Posterior vena cava (tissue), 2 donors: ENCODE results near the gene EHD3. TPM values are rescaled to one million over a fixed set of nuclear protein-coding genes. Genes with fewer than 3 reads are reported as not detected.

Experiments
- DNase-seq: peaks from one replicate; pipeline ENCODE4 v3.0.0-alpha.2; 2020; ENCODE audit warnings: low spot score
- intact Hi-C, 2 donors: fragments of 100-400 bp; cut with DNase I; formaldehyde crosslinking; loops; one replicate each; pipeline versions ENCODE4 v1.14.1 to v1.14.2; 2022 to 2023
- total RNA-seq, 2 donors: library from RNA; stranded (reverse); fragmentation: NEBNext Ultra II Directional; extraction: Animal tissue kit (Norgen Biotek cat#: 25700); gene quantifications; one replicate each; pipeline ENCODE4 v1.2.1, GENCODE V29; 2021
- donor health status: DM: yes; HTN: yes; CAD: no.
- donor health status: DM: yes; HTN: yes; CAD: no.

EHD3 gene
- total RNA-seq, 2 donors from 2014 or later: 17.4 to 28.7 TPM

DNA sequence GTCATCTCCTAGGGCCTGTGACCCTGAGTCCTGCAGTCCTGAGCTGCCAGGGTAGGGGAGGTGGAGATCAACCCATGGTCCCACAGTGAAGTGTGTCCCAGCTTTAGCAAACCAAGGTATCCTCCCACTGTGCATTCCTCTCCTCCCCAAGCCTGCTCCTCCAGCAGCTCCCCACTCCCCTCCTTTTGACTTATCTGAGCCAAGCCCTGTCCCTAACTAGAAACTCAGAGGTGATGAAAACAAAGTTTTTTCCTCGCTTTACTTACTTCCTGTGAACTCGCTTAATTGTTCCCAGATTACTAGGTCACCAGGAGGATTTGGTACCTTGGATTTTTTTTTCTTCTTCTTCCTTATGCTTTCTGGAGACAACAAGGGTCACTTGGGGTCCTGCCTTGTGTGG is 80.8 kb downstream of the EHD3 start:
- no peak for DNase-seq
- intact Hi-C loops: no loop called here

DNA sequence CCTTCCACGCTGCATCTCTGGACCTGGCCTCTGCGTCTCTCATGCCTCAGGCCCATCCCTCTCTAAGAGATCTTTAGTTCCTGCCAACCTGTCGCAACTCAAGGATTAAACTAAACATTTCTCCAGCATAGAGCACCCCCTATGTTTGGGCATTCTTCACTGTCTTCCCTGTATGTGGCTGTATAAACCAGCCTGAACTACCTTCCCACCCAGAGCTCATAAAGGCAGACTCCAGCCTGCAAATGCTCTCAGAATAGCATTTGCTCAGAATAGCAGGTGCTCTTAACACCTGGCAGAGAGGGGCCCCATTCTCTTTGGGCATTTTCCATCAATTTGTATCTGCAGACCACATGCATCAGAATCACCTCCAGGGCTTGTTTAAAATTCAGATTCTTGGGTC is 83.4 kb downstream of the EHD3 start:
- no peak for DNase-seq
- intact Hi-C loops: no loop called here

DNA sequence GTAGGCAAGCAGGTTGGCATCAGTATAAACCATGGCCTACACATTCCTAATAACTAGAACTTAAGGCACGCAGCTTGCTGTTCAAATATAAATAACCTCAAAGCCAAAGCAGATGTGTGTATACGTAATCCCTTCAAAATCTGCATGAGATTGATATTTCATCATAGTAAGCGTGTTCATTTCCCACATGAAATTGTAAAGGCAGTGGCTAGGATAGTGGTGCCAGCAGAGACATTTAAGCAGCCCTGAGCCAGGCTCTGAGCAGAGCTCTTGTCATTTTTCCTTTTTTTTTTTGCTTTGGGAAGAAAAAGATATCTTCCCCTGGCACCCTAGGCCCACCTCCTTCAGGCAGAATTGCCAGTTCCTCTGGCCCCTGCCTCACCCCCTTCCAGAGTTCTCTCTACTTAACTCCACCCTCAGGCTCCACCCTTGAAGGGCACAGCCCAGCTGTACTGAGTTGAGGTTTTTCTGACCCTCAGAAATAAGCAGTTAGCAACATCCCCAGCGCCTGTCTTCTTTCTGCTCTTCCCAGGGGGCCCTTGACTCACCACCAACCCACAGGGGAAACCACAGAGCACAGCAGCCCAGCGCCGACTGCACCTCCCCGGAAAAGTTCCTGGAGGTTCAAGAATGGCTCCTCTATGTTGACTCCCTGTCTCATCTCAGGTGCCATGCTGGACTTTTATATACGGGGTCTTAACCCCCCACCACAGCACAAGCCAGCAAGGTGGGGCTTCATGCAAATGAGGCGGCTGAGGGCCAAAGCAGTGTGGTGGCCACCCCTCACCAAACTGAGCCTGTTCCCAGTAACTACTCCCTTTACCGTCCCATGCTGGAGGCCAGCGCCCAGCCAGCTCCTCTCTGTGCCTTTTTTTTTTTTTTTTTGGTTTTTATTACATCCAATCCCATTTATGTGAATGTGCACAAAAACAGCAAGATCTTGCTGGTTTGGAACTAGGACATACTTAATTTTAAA is 84.7 kb downstream of the EHD3 start:
- intact Hi-C loops: no loop called here
- DNase-seq: no peak

Other genes with a start within 250 kb of the EHD3 start
- 1 to 10 TPM; 1.1 TPM for gene GALNT14, start 95.7 kb upstream of the EHD3 start, total RNA-seq
- gene CAPN14, start 16.6 kb upstream of the EHD3 start, total RNA-seq: under 1 TPM; 0.09 to 0.14 TPM
- not detected for gene XDH, start 180.6 kb downstream of the EHD3 start, total RNA-seq